Activated B cell treated with CpG ODN at 0.5 μM for 24 hours (primary cell): ENCODE results near the gene LIMS2. TPM values are rescaled to one million over a fixed set of nuclear protein-coding genes. Genes with fewer than 3 reads are reported as not detected.

Experiments used
- ATAC-seq: fragments of 200-7000 bp; cut with Tn5 transposase; one replicate; pipeline ENCODE4 v1.10.0; 2021; ENCODE audit warnings: low read depth, mild to moderate bottlenecking, moderate library complexity
- CTCF ChIA-PET: fragments of 350-600 bp; sonication (Branson Sonifier 250); formaldehyde crosslinking; loops from one replicate; lab custom pipeline; 2021; ENCODE audit warnings: antibody characterized with exemption; lab: Charles Lee
- POLR2A ChIA-PET: fragments of 350-600 bp; sonication (Branson Sonifier 250); formaldehyde crosslinking; loops from one replicate; lab custom pipeline; 2021; ENCODE audit warnings: antibody characterized with exemption; lab: Charles Lee
- DNase-seq: peaks from one replicate; pipeline ENCODE4 v3.0.0; 2022
- H3K27ac Mint-ChIP-seq: one replicate; pipeline ENCODE4 v1.8.0; 2020; ENCODE audit warnings: mixed read lengths
- H3K27me3 Mint-ChIP-seq: one replicate; pipeline ENCODE4 v1.8.0; 2021; ENCODE audit warnings: mixed read lengths
- H3K36me3 Mint-ChIP-seq: one replicate; pipeline ENCODE4 v1.8.0; 2021; ENCODE audit warnings: low read depth, mixed read lengths
- H3K4me1 Mint-ChIP-seq: one replicate; pipeline ENCODE4 v1.8.0; 2021; ENCODE audit warnings: mixed read lengths
- H3K4me3 Mint-ChIP-seq: one replicate; pipeline ENCODE4 v1.8.0; 2020; ENCODE audit warnings: mild to moderate bottlenecking, mixed read lengths
- H3K9me3 Mint-ChIP-seq: one replicate; pipeline ENCODE4 v1.8.0; 2020; ENCODE audit warnings: mixed read lengths
- intact Hi-C: fragments of 100-400 bp; cut with micrococcal nuclease; formaldehyde crosslinking; loops from one replicate; pipeline ENCODE4 v1.15.1; 2024
- total RNA-seq: library from RNA; stranded (reverse); gene quantifications from 2 replicates; pipeline ENCODE4 v1.2.3, GENCODE V29; 2022
- TF ChIP-seq, protein P1 (sequence below): fragments of 200-600 bp; IDR thresholded peaks from one replicate; pipeline ENCODE4 v1.8.0; 2022; ENCODE audit warnings: antibody characterized with exemption, mild to moderate bottlenecking

The LIMS2 gene
- total RNA-seq, 1 donor from 2014 or later: 5.3 TPM

- Mint-ChIP-seq H3K27ac (no peak overlapping the region), H3K27me3 (no peaks in the 10 kb centered on the region), H3K4me1 (no peaks in the 10 kb centered on the region), H3K9me3 (no peaks in the 10 kb centered on the region), H3K4me3 (no peak overlapping the region), H3K36me3 (peaks cover 64% of the 10 kb centered on the region)
- CTCF ChIA-PET: no interaction called here
- TF ChIP-seq, protein P1, sequence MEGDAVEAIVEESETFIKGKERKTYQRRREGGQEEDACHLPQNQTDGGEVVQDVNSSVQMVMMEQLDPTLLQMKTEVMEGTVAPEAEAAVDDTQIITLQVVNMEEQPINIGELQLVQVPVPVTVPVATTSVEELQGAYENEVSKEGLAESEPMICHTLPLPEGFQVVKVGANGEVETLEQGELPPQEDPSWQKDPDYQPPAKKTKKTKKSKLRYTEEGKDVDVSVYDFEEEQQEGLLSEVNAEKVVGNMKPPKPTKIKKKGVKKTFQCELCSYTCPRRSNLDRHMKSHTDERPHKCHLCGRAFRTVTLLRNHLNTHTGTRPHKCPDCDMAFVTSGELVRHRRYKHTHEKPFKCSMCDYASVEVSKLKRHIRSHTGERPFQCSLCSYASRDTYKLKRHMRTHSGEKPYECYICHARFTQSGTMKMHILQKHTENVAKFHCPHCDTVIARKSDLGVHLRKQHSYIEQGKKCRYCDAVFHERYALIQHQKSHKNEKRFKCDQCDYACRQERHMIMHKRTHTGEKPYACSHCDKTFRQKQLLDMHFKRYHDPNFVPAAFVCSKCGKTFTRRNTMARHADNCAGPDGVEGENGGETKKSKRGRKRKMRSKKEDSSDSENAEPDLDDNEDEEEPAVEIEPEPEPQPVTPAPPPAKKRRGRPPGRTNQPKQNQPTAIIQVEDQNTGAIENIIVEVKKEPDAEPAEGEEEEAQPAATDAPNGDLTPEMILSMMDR: no peak
- no peak for ATAC-seq
- POLR2A ChIA-PET: no interaction called here
- intact Hi-C loops: no loop called here
- DNase-seq: no peak
Observed at GRCh38 chr2:127719301-127720218, 44.2 kb upstream of the LIMS2 start.

DNA sequence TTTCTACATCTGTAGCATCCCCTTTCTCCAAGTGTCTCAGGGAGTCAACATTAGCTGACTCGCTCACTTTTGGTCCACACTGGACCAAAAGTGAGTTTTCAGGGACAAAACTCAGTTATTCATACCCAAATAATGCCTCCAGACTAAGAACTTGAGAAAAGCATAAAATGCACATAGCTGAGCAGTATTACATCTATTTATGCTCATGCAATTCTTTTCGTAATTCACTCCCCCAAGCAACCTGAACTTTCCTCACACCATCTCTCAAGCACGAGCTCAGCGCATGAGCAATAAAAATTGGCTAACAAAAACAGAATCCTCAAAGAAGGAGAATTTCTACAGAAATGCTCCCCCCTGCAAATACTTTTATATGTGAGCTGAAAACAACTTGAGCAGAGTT lies 42.9 kb upstream of the LIMS2 start:
- TF ChIP-seq, protein P1: no peak
- no peak for DNase-seq
- no peak overlapping the region for H3K4me3 Mint-ChIP-seq
- H3K9me3 Mint-ChIP-seq: no peaks in the 10 kb centered on the region
- H3K36me3 Mint-ChIP-seq: peaks cover 63% of the 10 kb centered on the region
- no peaks in the 10 kb centered on the region for H3K27me3 Mint-ChIP-seq
- intact Hi-C loops: no loop called here
- H3K4me1 Mint-ChIP-seq: no peaks in the 10 kb centered on the region
- H3K27ac Mint-ChIP-seq: no peak overlapping the region
- ATAC-seq: no peak
- CTCF ChIA-PET: no interaction called here
- POLR2A ChIA-PET: interaction anchor here (0.7 to 1.2 kb wide), 2 partner anchors 16 kb away, joined by 3 to 4 read pairs; no protein-coding TSS in a partner anchor

GRCh38 chr2:127715778-127716449 lies 40.6 kb upstream of the LIMS2 start:
- H3K27ac Mint-ChIP-seq: no peak overlapping the region

GRCh38 chr2:127713562-127713961 lies 38.2 kb upstream of the LIMS2 start:
- no peaks in the 10 kb centered on the region for H3K9me3 Mint-ChIP-seq

More at GRCh38 chr2:127715778-127716449, 40.6 kb upstream of the LIMS2 start:
- no peaks in the 10 kb centered on the region for H3K4me1 Mint-ChIP-seq
- no peak overlapping the region for H3K4me3 Mint-ChIP-seq
- DNase-seq (no peak), ATAC-seq (no peak)
- TF ChIP-seq, protein P1: no peak
- ChIA-PET CTCF (no interaction called here), POLR2A (no interaction called here)
- intact Hi-C loops: no loop called here
- no peaks in the 10 kb centered on the region for H3K27me3 Mint-ChIP-seq
- H3K36me3 Mint-ChIP-seq: peaks cover 53% of the 10 kb centered on the region
- no peaks in the 10 kb centered on the region for H3K9me3 Mint-ChIP-seq

More at GRCh38 chr2:127713562-127713961, 38.2 kb upstream of the LIMS2 start:
- Mint-ChIP-seq H3K36me3 (peaks cover 53% of the 10 kb centered on the region), H3K27ac (no peak overlapping the region), H3K4me1 (no peaks in the 10 kb centered on the region), H3K4me3 (no peak overlapping the region), H3K27me3 (no peaks in the 10 kb centered on the region)
- TF ChIP-seq, protein P1: no peak
- ATAC-seq: no peak
- ChIA-PET CTCF (no interaction called here), POLR2A (no interaction called here)
- DNase-seq: no peak
- intact Hi-C loops: no loop called here
